GM23338 (cell line): ENCODE measurements around the gene PCGF3. TPM values are rescaled to one million over a fixed set of nuclear protein-coding genes. Genes with fewer than 3 reads are reported as not detected.

Source experiments
- ATAC-seq: fragments of 200-7000 bp; cut with Tn5 transposase; 3 replicates; pipeline ENCODE4 v1.9.1; 2020
- DNase-seq: peaks from one replicate; pipeline ENCODE4 v3.0.0-alpha.2; 2015; ENCODE audit warnings: low spot score
- H2AFZ ChIP-seq: fragments of 200-600 bp; sonication (generic); 2 replicates; pipeline ENCODE4 v1.8.0; 2016; ENCODE audit warnings: antibody characterized with exemption, mild to moderate bottlenecking, moderate library complexity
- H3F3A ChIP-seq: fragments of 200-600 bp; sonication (generic); replicated peaks from 2 replicates; pipeline ENCODE4 v1.8.0; 2017; ENCODE audit warnings: antibody characterized with exemption, mixed run types, low read depth
- H3K27ac ChIP-seq: fragments of 200-600 bp; sonication (generic); 2 replicates; pipeline ENCODE4 v1.6.1; 2016; ENCODE audit warnings: low read depth
- H3K27me3 ChIP-seq: fragments of 200-600 bp; sonication (generic); 2 replicates; pipeline ENCODE4 v1.8.0; 2016; ENCODE audit warnings: mild to moderate bottlenecking, mixed run types, moderate library complexity; ENCODE audit not compliant: insufficient read depth
- H3K36me3 ChIP-seq: fragments of 200-600 bp; sonication (generic); 2 replicates; pipeline ENCODE4 v1.8.0; 2016; ENCODE audit warnings: mild to moderate bottlenecking; ENCODE audit not compliant: insufficient read depth
- H3K4me1 ChIP-seq: fragments of 200-600 bp; sonication (generic); 2 replicates; pipeline ENCODE4 v1.8.0; 2016; ENCODE audit warnings: mild to moderate bottlenecking, moderate library complexity; ENCODE audit not compliant: insufficient read depth
- H3K4me2 ChIP-seq: fragments of 200-600 bp; sonication (generic); 2 replicates; pipeline ENCODE4 v1.7.1; 2017; ENCODE audit warnings: mixed run types
- H3K4me3 ChIP-seq: fragments of 200-600 bp; sonication (generic); 2 replicates; pipeline ENCODE4 v1.6.1; 2016; ENCODE audit warnings: mixed run types
- H3K79me2 ChIP-seq: fragments of 200-600 bp; sonication (generic); replicated peaks from 2 replicates; pipeline ENCODE4 v1.8.0; 2017; ENCODE audit warnings: mild to moderate bottlenecking; ENCODE audit not compliant: insufficient read depth
- H3K9me2 ChIP-seq: fragments of 200-600 bp; sonication (generic); 2 replicates; pipeline ENCODE4 v1.8.0; 2017; ENCODE audit not compliant: insufficient read depth
- H4K20me1 ChIP-seq: fragments of 200-600 bp; sonication (generic); replicated peaks from 2 replicates; pipeline ENCODE4 v1.8.0; 2017; ENCODE audit warnings: mild to moderate bottlenecking; ENCODE audit not compliant: insufficient read depth
- H3K27ac Mint-ChIP-seq: 2 replicates; pipeline ENCODE4 v1.8.0; 2020; ENCODE audit warnings: inconsistent platforms, mild to moderate bottlenecking, moderate library complexity, mixed read lengths
- H3K27me3 Mint-ChIP-seq: 3 replicates; pipeline ENCODE4 v1.8.0; 2022; ENCODE audit warnings: low read depth, mild to moderate bottlenecking, moderate library complexity, mixed read lengths, inconsistent platforms; ENCODE audit not compliant: insufficient read depth, poor library complexity
- H3K36me3 Mint-ChIP-seq: 3 replicates; pipeline ENCODE4 v1.8.0; 2021; ENCODE audit warnings: low read depth, mild to moderate bottlenecking, inconsistent platforms, moderate library complexity, mixed read lengths
- H3K4me1 Mint-ChIP-seq: 3 replicates; pipeline ENCODE4 v1.8.0; 2020; ENCODE audit warnings: mild to moderate bottlenecking, inconsistent platforms, mixed read lengths
- H3K4me3 Mint-ChIP-seq: 3 replicates; pipeline ENCODE4 v1.8.0; 2021; ENCODE audit warnings: moderate library complexity, mild to moderate bottlenecking, inconsistent platforms, mixed read lengths
- H3K9me3 Mint-ChIP-seq: 3 replicates; pipeline ENCODE4 v1.8.0; 2020; ENCODE audit warnings: moderate library complexity, mild to moderate bottlenecking, inconsistent platforms, mixed read lengths
- EZH2 ChIP-seq: fragments of 200-600 bp; sonication (generic); IDR thresholded peaks from one replicate; pipeline ENCODE4 v1.8.0; 2017; ENCODE audit warnings: antibody characterized with exemption, mild to moderate bottlenecking, low read depth; ENCODE audit not compliant: unreplicated experiment
- EZH2phosphoT487 ChIP-seq: fragments of 200-600 bp; sonication (generic); IDR thresholded peaks from one replicate; pipeline ENCODE4 v1.8.1; 2018; ENCODE audit warnings: antibody characterized with exemption; ENCODE audit not compliant: unreplicated experiment
- NANOG ChIP-seq: IDR thresholded peaks from 2 replicates; pipeline ENCODE4 v1.6.1; 2016; ENCODE audit warnings: antibody characterized with exemption, borderline replicate concordance
- STAT1 ChIP-seq: IDR thresholded peaks from one replicate; pipeline ENCODE4 v1.6.1; 2016; ENCODE audit warnings: antibody characterized with exemption; ENCODE audit not compliant: unreplicated experiment
- ZNF331 ChIP-seq: fragments of 250-450 bp; sonication (Bioruptor Pico); IDR thresholded peaks from 2 replicates; pipeline ENCODE4 v1.5.0; 2020; ENCODE audit warnings: low read depth, mild to moderate bottlenecking, moderate library complexity
- polyA plus RNA-seq: library from polyadenylated mRNA; unstranded; fragments of >200 nt; fragmentation: Nextera tagmentation; extraction: Ambion mirVana; gene quantifications from 2 replicates; pipeline ENCODE4 v1.2.1, GENCODE V29; 2016
- total RNA-seq: library from RNA; depleted of rRNA; stranded (reverse); fragments of >200 nt; shearing (Covaris generic); gene quantifications from 2 replicates; pipeline ENCODE4 v1.2.3, GENCODE V29; 2014
- TF ChIP-seq, protein P1 (sequence below): fragments of 250-450 bp; sonication (Bioruptor Pico); IDR thresholded peaks from 2 replicates; pipeline ENCODE4 v1.5.0; 2020; ENCODE audit warnings: mild to moderate bottlenecking, moderate library complexity
- TF ChIP-seq, protein P2 (sequence below): IDR thresholded peaks from 2 replicates; pipeline ENCODE4 v1.6.1; 2016; ENCODE audit warnings: antibody characterized with exemption

The PCGF3 gene
- total and polyA plus RNA-seq, 2 experiments from 2014 or later = 33.1 to 49.0 TPM

DNA sequence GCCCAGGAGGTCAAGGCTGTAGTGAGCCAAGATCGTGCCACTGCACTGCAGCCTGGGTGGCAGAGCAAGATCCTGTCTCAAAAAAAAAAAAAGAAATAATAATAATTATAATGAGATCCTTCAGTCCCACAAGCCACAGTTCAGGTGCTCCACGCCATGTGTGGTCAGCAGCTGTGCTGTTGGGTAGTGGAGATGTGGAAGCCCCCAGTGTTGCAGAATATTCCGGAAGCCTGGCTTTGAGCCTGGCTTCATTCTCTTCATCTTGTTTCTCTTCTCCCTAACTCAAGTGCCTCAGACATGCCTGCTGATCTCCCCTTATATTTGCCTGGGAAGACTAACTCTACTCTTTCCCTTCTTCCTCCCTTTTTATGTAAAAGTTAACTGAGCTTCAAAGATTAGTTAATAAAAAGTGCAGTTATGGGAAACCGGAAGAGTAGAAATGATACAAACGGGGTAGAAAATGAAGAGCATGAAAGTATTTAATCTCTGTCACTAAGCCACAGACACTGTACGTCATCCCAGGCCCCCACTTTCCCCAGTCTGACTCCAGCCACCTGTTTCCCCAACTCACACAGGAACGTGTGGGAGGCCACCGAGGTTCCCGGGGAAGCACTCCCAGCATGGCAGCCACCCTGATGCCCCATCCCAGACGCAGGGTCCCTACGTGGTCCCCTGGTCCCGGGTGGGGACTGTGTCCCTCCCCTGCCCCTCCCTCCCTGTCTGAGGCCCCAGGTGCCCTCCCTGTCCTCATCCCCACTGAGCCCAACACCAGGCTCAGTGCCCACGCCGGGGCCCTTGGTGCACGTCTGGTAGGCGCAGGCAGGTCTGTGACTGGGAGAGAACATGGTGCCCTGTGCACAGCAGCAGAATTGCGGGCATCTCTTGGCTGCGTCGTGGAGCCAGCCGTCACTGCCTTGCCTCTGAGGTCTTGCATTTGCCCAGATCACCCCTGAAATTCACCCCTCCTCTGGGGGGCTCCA, 24.0 kb downstream of the PCGF3 start:
- H3K36me3 ChIP-seq = peaks cover 10% of the 10 kb centered on the region
- H3K4me3 Mint-ChIP-seq = no peak overlapping the region; the same call in 2 of the 3 replicates
- no peak overlapping the region for H3K27ac Mint-ChIP-seq

More for the DNA sequence above, 24.0 kb downstream of the PCGF3 start:
- Histone ChIP-seq H3K27ac (no peak overlapping the region), H2AFZ (no peak overlapping the region), H3K4me3 (no peak overlapping the region), H3K4me2 (no peak overlapping the region), H4K20me1 (peaks cover 22% of the 10 kb centered on the region), H3K9me2 (no peaks in the 10 kb centered on the region), H3K4me1 (no peaks in the 10 kb centered on the region), H3K79me2 (peaks cover 45% of the 10 kb centered on the region), H3F3A (peaks cover 6% of the 10 kb centered on the region; the same call in 1 of the 2 replicates), H3K27me3 (no peaks in the 10 kb centered on the region)
- peaks cover 12% of the 10 kb centered on the region for H3K27me3 Mint-ChIP-seq
- TF ChIP-seq NANOG (no peak), EZH2phosphoT487 (no peak), STAT1 (no peak), EZH2 (no peak), ZNF331 (CRISPR knock-in tag) (no peak)
- TF ChIP-seq, protein P1, sequence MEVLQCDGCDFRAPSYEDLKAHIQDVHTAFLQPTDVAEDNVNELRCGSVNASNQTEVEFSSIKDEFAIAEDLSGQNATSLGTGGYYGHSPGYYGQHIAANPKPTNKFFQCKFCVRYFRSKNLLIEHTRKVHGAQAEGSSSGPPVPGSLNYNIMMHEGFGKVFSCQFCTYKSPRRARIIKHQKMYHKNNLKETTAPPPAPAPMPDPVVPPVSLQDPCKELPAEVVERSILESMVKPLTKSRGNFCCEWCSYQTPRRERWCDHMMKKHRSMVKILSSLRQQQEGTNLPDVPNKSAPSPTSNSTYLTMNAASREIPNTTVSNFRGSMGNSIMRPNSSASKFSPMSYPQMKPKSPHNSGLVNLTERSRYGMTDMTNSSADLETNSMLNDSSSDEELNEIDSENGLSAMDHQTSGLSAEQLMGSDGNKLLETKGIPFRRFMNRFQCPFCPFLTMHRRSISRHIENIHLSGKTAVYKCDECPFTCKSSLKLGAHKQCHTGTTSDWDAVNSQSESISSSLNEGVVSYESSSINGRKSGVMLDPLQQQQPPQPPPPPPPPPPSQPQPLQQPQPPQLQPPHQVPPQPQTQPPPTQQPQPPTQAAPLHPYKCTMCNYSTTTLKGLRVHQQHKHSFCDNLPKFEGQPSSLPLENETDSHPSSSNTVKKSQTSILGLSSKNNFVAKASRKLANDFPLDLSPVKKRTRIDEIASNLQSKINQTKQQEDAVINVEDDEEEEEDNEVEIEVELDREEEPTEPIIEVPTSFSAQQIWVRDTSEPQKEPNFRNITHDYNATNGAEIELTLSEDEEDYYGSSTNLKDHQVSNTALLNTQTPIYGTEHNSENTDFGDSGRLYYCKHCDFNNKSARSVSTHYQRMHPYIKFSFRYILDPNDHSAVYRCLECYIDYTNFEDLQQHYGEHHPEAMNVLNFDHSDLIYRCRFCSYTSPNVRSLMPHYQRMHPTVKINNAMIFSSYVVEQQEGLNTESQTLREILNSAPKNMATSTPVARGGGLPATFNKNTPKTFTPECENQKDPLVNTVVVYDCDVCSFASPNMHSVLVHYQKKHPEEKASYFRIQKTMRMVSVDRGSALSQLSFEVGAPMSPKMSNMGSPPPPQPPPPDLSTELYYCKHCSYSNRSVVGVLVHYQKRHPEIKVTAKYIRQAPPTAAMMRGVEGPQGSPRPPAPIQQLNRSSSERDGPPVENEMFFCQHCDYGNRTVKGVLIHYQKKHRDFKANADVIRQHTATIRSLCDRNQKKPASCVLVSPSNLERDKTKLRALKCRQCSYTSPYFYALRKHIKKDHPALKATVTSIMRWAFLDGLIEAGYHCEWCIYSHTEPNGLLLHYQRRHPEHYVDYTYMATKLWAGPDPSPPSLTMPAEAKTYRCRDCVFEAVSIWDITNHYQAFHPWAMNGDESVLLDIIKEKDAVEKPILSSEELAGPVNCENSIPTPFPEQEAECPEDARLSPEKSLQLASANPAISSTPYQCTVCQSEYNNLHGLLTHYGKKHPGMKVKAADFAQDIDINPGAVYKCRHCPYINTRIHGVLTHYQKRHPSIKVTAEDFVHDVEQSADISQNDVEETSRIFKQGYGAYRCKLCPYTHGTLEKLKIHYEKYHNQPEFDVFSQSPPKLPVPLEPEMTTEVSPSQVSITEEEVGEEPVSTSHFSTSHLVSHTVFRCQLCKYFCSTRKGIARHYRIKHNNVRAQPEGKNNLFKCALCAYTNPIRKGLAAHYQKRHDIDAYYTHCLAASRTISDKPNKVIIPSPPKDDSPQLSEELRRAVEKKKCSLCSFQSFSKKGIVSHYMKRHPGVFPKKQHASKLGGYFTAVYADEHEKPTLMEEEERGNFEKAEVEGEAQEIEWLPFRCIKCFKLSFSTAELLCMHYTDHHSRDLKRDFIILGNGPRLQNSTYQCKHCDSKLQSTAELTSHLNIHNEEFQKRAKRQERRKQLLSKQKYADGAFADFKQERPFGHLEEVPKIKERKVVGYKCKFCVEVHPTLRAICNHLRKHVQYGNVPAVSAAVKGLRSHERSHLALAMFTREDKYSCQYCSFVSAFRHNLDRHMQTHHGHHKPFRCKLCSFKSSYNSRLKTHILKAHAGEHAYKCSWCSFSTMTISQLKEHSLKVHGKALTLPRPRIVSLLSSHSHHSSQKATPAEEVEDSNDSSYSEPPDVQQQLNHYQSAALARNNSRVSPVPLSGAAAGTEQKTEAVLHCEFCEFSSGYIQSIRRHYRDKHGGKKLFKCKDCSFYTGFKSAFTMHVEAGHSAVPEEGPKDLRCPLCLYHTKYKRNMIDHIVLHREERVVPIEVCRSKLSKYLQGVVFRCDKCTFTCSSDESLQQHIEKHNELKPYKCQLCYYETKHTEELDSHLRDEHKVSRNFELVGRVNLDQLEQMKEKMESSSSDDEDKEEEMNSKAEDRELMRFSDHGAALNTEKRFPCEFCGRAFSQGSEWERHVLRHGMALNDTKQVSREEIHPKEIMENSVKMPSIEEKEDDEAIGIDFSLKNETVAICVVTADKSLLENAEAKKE (CRISPR knock-in tag) = no peak
- TF ChIP-seq, protein P2, sequence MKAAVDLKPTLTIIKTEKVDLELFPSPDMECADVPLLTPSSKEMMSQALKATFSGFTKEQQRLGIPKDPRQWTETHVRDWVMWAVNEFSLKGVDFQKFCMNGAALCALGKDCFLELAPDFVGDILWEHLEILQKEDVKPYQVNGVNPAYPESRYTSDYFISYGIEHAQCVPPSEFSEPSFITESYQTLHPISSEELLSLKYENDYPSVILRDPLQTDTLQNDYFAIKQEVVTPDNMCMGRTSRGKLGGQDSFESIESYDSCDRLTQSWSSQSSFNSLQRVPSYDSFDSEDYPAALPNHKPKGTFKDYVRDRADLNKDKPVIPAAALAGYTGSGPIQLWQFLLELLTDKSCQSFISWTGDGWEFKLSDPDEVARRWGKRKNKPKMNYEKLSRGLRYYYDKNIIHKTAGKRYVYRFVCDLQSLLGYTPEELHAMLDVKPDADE = no peak
- DNase-seq (no peak), ATAC-seq (no peak)
- H3K36me3 Mint-ChIP-seq = peaks cover 32% of the 10 kb centered on the region
- peaks cover 2% of the 10 kb centered on the region; the same call in 1 of the 3 replicates for H3K4me1 Mint-ChIP-seq
- no peaks in the 10 kb centered on the region for H3K9me3 Mint-ChIP-seq
